HG03280 (cell line): ENCODE measurements around the gene ANO2.

ENCODE experiments used
- ATAC-seq: cut with Tn5 transposase; IDR thresholded peaks from one replicate; pipeline ENCODE4 v1.9.1; 2021; ENCODE audit warnings: mild to moderate bottlenecking, moderate library complexity; ENCODE audit not compliant: unreplicated experiment

ANO2 gene

GRCh38 chr12:5628501-5628900, 316.6 kb downstream of the ANO2 start:
- ATAC-seq, result no peak

- no peak for ATAC-seq
Measured at GRCh38 chr12:5627053-5627630, 317.9 kb downstream of the ANO2 start.

GRCh38 chr12:5626151-5626550, 318.9 kb downstream of the ANO2 start:
- ATAC-seq, result no peak

- ATAC-seq, result no peak
Measured at GRCh38 chr12:5624486-5625272, 320.4 kb downstream of the ANO2 start.

GRCh38 chr12:5623411-5623810, 321.6 kb downstream of the ANO2 start:
- ATAC-seq, result no peak

- ATAC-seq, result no peak
Measured at GRCh38 chr12:5622280-5622679, 322.8 kb downstream of the ANO2 start.

- no peak for ATAC-seq
Measured at GRCh38 chr12:5621329-5621728, 323.7 kb downstream of the ANO2 start.

GRCh38 chr12:5620896-5621295, 324.2 kb downstream of the ANO2 start:
- no peak for ATAC-seq

- ATAC-seq, result no peak
Measured at GRCh38 chr12:5619628-5620027, 325.4 kb downstream of the ANO2 start.

- no peak for ATAC-seq
Measured at GRCh38 chr12:5616854-5617253, 328.2 kb downstream of the ANO2 start.

- no peak for ATAC-seq
Measured at GRCh38 chr12:5615760-5616159, 329.3 kb downstream of the ANO2 start.

- no peak for ATAC-seq
Measured at GRCh38 chr12:5614256-5614655, 330.8 kb downstream of the ANO2 start.

GRCh38 chr12:5612556-5613410, 332.3 kb downstream of the ANO2 start:
- no peak for ATAC-seq

- ATAC-seq, result no peak
Measured at GRCh38 chr12:5611162-5611561, 333.9 kb downstream of the ANO2 start.

- ATAC-seq, result no peak
Measured at GRCh38 chr12:5599378-5599777, 345.7 kb downstream of the ANO2 start.

GRCh38 chr12:5593998-5594397, 351.1 kb downstream of the ANO2 start:
- ATAC-seq, result no peak

- ATAC-seq, result no peak
Measured at GRCh38 chr12:5593086-5593485, 352.0 kb downstream of the ANO2 start.

GRCh38 chr12:5592310-5592709, 352.7 kb downstream of the ANO2 start:
- ATAC-seq, result no peak

GRCh38 chr12:5590316-5590715, 354.7 kb downstream of the ANO2 start:
- no peak for ATAC-seq

GRCh38 chr12:5589054-5589453, 356.0 kb downstream of the ANO2 start:
- no peak for ATAC-seq

GRCh38 chr12:5588591-5588990, 356.5 kb downstream of the ANO2 start:
- no peak for ATAC-seq

- ATAC-seq, result no peak
Measured at GRCh38 chr12:5588176-5588575, 356.9 kb downstream of the ANO2 start.
